ENCODE data around the gene LAIR1. TPM values are rescaled to one million over a fixed set of nuclear protein-coding genes. Genes with fewer than 3 reads are reported as not detected.

Gene LAIR1
- total and polyA plus RNA-seq, 4 donors: 1.2 to 16.3 (median 4.8) TPM

GRCh38 chr19:54392105-54392504, 27.4 kb upstream of the LAIR1 start:
- H3K4me1 ChIP-seq (ENCODE audit: control insufficient read depth in 4 of 4, insufficient read depth in 4 of 4, low read length in 3 of 4): no peaks in the 10 kb centered on the region
- H3K9ac ChIP-seq (ENCODE audit: low read depth in 1 of 2, low read length in 2 of 2): no peak overlapping the region
- TF ChIP-seq FOXA1 (IDR thresholded peaks at IDR 0.05): no peak
- no peak for TF ChIP-seq HNF4A (conservative IDR thresholded peaks at IDR 0.05)
- TF ChIP-seq, protein P1, sequence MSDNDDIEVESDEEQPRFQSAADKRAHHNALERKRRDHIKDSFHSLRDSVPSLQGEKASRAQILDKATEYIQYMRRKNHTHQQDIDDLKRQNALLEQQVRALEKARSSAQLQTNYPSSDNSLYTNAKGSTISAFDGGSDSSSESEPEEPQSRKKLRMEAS (IDR thresholded peaks at IDR 0.05): no peak
- no peak for TF ChIP-seq SP1 (IDR thresholded peaks at IDR 0.05)
- no peak for TF ChIP-seq YY1 (IDR thresholded peaks at IDR 0.05)
- TF ChIP-seq FOXA2 (IDR thresholded peaks at IDR 0.05): no peak
- TF ChIP-seq RAD21 (IDR thresholded peaks at IDR 0.05): no peak
- no peak for TF ChIP-seq HNF4G (IDR thresholded peaks at IDR 0.05)
- no peak for TF ChIP-seq JUND (IDR thresholded peaks at IDR 0.05)
- TF ChIP-seq EGR1 (IDR thresholded peaks at IDR 0.05; ENCODE audit: low read depth in 2 of 2): no peak
- no peak for TF ChIP-seq GABPA (IDR thresholded peaks at IDR 0.05 in 1 of 2, conservative IDR thresholded peaks at IDR 0.05 in 1 of 2)
- TF ChIP-seq CTCF (IDR thresholded peaks at IDR 0.05; ENCODE audit: low read depth, low read length, missing input control): no peak
- TF ChIP-seq TAF1 (conservative IDR thresholded peaks at IDR 0.05): no peak
- TF ChIP-seq, protein P2, sequence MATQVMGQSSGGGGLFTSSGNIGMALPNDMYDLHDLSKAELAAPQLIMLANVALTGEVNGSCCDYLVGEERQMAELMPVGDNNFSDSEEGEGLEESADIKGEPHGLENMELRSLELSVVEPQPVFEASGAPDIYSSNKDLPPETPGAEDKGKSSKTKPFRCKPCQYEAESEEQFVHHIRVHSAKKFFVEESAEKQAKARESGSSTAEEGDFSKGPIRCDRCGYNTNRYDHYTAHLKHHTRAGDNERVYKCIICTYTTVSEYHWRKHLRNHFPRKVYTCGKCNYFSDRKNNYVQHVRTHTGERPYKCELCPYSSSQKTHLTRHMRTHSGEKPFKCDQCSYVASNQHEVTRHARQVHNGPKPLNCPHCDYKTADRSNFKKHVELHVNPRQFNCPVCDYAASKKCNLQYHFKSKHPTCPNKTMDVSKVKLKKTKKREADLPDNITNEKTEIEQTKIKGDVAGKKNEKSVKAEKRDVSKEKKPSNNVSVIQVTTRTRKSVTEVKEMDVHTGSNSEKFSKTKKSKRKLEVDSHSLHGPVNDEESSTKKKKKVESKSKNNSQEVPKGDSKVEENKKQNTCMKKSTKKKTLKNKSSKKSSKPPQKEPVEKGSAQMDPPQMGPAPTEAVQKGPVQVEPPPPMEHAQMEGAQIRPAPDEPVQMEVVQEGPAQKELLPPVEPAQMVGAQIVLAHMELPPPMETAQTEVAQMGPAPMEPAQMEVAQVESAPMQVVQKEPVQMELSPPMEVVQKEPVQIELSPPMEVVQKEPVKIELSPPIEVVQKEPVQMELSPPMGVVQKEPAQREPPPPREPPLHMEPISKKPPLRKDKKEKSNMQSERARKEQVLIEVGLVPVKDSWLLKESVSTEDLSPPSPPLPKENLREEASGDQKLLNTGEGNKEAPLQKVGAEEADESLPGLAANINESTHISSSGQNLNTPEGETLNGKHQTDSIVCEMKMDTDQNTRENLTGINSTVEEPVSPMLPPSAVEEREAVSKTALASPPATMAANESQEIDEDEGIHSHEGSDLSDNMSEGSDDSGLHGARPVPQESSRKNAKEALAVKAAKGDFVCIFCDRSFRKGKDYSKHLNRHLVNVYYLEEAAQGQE (IDR thresholded peaks at IDR 0.05): no peak
- no peak for TF ChIP-seq RXRA (IDR thresholded peaks at IDR 0.05)
- TF ChIP-seq NR2F2 (IDR thresholded peaks at IDR 0.05): no peak
- TF ChIP-seq, protein P3, sequence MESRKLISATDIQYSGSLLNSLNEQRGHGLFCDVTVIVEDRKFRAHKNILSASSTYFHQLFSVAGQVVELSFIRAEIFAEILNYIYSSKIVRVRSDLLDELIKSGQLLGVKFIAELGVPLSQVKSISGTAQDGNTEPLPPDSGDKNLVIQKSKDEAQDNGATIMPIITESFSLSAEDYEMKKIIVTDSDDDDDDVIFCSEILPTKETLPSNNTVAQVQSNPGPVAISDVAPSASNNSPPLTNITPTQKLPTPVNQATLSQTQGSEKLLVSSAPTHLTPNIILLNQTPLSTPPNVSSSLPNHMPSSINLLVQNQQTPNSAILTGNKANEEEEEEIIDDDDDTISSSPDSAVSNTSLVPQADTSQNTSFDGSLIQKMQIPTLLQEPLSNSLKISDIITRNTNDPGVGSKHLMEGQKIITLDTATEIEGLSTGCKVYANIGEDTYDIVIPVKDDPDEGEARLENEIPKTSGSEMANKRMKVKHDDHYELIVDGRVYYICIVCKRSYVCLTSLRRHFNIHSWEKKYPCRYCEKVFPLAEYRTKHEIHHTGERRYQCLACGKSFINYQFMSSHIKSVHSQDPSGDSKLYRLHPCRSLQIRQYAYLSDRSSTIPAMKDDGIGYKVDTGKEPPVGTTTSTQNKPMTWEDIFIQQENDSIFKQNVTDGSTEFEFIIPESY (IDR thresholded peaks at IDR 0.05): no peak
- TF ChIP-seq ATF3 (IDR thresholded peaks at IDR 0.05): no peak
- peaks cover 0 to 2% (median 2%) of the 10 kb centered on the region in 4 donors for H3K27me3 ChIP-seq (ENCODE audit: control insufficient read depth in 4 of 4, insufficient read depth in 4 of 4, low read length in 3 of 4)
- H3K36me3 ChIP-seq (ENCODE audit: control insufficient read depth in 4 of 4, insufficient read depth in 3 of 4, low read depth in 1 of 4, low read length in 3 of 4): no peaks in the 10 kb centered on the region
- 77% methylated on average over 5 of the region's 5 CpGs for WGBS
- H3K9me3 ChIP-seq (ENCODE audit: control insufficient read depth in 4 of 4, low read length in 3 of 4): no peaks in the 10 kb centered on the region
- H3K27ac ChIP-seq (ENCODE audit: low read depth in 1 of 2, low read length in 2 of 2): no peak overlapping the region
- DNase-seq (ENCODE audit: low spot score): no peak
- no peak overlapping the region for H3K4me3 ChIP-seq (ENCODE audit: low read depth in 1 of 3, low read length in 3 of 3)

Measured in liver (tissue), 9 donors.